Ascending aorta (tissue), 2 donors: Measurements from ENCODE around the gene OSM. TPM values are rescaled to one million over a fixed set of nuclear protein-coding genes. Genes with fewer than 3 reads are reported as not detected.

Experiments
- DNase-seq, 2 donors: peaks; one replicate each; pipeline ENCODE4 v3.0.0-alpha.2; 2019; ENCODE audit warnings: low spot score in 2 of 2
- H3K27ac ChIP-seq, 2 donors: fragments of 200-600 bp; sonication (generic); one replicate each; pipeline ENCODE4 v1.5.1; 2016 to 2017; ENCODE audit warnings: mild to moderate bottlenecking in 1 of 2
- H3K27me3 ChIP-seq: fragments of 200-600 bp; sonication (generic); one replicate; pipeline ENCODE4 v1.5.1; 2017
- H3K36me3 ChIP-seq, 2 donors: fragments of 200-600 bp; sonication (generic); one replicate each; pipeline ENCODE4 v1.5.1; 2016
- H3K4me1 ChIP-seq, 2 donors: fragments of 200-600 bp; sonication (generic); one replicate each; pipeline ENCODE4 v1.5.1; 2016 to 2017; ENCODE audit warnings: mild to moderate bottlenecking in 1 of 2
- H3K4me3 ChIP-seq, 2 donors: fragments of 200-600 bp; sonication (generic); one replicate each; pipeline ENCODE4 v1.5.1; 2016 to 2017; ENCODE audit warnings: mild to moderate bottlenecking in 1 of 2
- H3K9me3 ChIP-seq, 2 donors: fragments of 200-600 bp; sonication (generic); one replicate each; pipeline ENCODE4 v1.5.1; 2016
- intact Hi-C: fragments of 100-400 bp; cut with DNase I; formaldehyde crosslinking; loops from one replicate; pipeline ENCODE4 v1.15.1; 2023
- total RNA-seq: library from RNA; depleted of rRNA; stranded (reverse); fragments of >200 nt; gene quantifications from one replicate; pipeline ENCODE4 v1.1.0, GENCODE V29; 2016
- TF ChIP-seq, protein P1 (sequence below), 3 experiments: fragments of 200-600 bp in 2 of 3; fragments of 450-650 bp in 1 of 3; sonication (generic) in 2 of 3; IDR thresholded peaks; one replicate each; pipeline ENCODE4 v1.5.1; 2016 to 2019; ENCODE audit warnings: antibody characterized with exemption in 3 of 3, mild to moderate bottlenecking in 1 of 3, moderate library complexity in 1 of 3

OSM gene
- total RNA-seq, 1 donor from 2014 or later, result not detected

DNA sequence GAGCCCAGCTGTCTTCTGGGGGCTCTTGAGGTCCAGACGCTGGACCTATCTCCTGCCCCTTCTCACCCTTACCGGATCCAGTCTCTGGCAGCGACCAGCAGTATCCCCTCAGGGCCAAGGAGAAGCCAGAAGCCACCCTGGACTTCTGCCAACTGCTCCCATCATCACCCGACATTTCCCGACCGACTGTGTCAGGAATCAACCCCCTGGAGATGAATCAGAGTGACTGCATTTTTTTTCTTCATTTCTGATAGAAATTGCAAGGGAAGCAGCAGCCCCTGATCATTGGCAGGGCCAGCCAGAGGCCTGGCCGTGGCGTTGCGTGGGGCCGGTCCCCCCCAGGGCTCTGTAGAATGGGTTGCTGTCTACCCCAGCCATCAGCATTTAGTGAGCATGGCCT, 14.9 kb downstream of the OSM start:
- Histone ChIP-seq H3K36me3 (no peaks in the 10 kb centered on the region), H3K27me3 (no peaks in the 10 kb centered on the region), H3K9me3 (no peaks in the 10 kb centered on the region), H3K4me1 (peaks cover 6 to 14% of the 10 kb centered on the region in 2 donors), H3K27ac (no peak overlapping the region), H3K4me3 (no peak overlapping the region)
- no peak for DNase-seq
- TF ChIP-seq, protein P1, sequence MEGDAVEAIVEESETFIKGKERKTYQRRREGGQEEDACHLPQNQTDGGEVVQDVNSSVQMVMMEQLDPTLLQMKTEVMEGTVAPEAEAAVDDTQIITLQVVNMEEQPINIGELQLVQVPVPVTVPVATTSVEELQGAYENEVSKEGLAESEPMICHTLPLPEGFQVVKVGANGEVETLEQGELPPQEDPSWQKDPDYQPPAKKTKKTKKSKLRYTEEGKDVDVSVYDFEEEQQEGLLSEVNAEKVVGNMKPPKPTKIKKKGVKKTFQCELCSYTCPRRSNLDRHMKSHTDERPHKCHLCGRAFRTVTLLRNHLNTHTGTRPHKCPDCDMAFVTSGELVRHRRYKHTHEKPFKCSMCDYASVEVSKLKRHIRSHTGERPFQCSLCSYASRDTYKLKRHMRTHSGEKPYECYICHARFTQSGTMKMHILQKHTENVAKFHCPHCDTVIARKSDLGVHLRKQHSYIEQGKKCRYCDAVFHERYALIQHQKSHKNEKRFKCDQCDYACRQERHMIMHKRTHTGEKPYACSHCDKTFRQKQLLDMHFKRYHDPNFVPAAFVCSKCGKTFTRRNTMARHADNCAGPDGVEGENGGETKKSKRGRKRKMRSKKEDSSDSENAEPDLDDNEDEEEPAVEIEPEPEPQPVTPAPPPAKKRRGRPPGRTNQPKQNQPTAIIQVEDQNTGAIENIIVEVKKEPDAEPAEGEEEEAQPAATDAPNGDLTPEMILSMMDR (IDR thresholded peaks at IDR 0.05), result no peak
- intact Hi-C loops, result no loop called here

DNA sequence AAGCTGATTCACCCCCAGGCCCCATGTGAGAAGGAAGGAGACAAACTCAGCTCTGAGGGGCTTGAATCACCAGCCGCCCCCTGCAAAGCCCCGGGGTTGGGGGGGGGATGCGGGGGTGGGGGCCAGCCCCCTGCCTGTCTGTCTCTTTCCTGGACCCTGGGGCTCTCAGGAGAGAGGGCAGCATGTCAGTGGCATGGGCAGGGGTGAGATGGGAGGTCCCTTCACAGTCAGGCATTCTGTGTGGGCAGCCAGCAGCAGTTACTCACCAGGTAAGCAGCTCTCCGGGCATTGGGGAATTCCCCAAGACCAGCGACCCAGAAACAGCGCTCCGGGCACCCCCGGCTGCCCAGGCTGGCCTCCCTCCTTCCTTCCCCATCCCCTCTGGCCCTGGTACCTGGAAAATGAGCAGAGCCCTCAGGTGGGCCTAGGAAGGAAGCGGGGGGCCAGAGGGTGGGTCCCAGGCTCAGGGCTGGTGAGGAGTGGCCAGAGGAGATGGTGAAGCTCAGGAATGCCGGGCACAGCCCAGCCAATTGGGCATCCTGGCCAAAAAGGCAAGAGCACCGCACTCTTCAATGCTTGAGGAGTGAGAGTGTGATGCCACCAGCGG, 15.9 kb downstream of the OSM start:
- intact Hi-C loops, result no loop called here
- peaks cover under 1 to 13% of the 10 kb centered on the region in 2 donors for H3K4me1 ChIP-seq

DNA sequence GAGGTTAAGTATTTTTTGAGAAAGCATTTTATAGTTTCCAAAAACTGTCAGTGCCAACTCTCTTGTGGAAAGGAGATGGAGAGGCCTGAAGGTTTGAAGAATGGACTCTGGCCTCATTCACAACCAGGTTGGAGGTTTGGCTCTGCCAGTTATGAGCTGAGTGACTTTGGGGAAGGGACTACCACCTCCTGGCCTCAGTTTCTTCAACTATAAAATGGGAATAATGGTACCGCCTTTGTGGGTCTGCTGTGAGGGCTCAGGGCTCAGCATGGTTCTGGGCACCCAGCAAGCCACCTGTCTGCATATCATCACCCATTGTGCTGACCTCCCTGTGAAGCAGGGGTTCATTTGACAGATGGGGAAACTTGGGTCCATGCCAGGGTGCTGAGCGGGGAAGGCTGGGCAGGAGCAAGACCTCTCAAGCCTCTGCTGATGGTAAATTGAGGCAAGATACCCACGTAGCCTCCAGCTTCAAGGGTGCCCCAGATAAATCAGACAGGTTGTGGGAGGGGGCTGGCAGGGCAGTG, 16.5 kb downstream of the OSM start:
- H3K27me3 ChIP-seq, result peaks cover 3% of the 10 kb centered on the region
- no peak for DNase-seq
- TF ChIP-seq, protein P1 (IDR thresholded peaks at IDR 0.05), result no peak
- H3K36me3 ChIP-seq, result no peaks in the 10 kb centered on the region
- H3K4me1 ChIP-seq, result peaks cover 0 to 15% of the 10 kb centered on the region in 2 donors
- no peak overlapping the region for H3K27ac ChIP-seq
- no peaks in the 10 kb centered on the region for H3K9me3 ChIP-seq
- H3K4me3 ChIP-seq, result no peak overlapping the region
- intact Hi-C loops, result no loop called here

More for the DNA sequence above, 15.9 kb downstream of the OSM start:
- H3K4me3 ChIP-seq, result no peak overlapping the region
- TF ChIP-seq, protein P1 (IDR thresholded peaks at IDR 0.05), result no peak
- H3K36me3 ChIP-seq, result no peaks in the 10 kb centered on the region
- no peak overlapping the region for H3K27ac ChIP-seq
- H3K9me3 ChIP-seq, result no peaks in the 10 kb centered on the region
- no peak for DNase-seq
- H3K27me3 ChIP-seq, result peaks cover 2% of the 10 kb centered on the region

DNA sequence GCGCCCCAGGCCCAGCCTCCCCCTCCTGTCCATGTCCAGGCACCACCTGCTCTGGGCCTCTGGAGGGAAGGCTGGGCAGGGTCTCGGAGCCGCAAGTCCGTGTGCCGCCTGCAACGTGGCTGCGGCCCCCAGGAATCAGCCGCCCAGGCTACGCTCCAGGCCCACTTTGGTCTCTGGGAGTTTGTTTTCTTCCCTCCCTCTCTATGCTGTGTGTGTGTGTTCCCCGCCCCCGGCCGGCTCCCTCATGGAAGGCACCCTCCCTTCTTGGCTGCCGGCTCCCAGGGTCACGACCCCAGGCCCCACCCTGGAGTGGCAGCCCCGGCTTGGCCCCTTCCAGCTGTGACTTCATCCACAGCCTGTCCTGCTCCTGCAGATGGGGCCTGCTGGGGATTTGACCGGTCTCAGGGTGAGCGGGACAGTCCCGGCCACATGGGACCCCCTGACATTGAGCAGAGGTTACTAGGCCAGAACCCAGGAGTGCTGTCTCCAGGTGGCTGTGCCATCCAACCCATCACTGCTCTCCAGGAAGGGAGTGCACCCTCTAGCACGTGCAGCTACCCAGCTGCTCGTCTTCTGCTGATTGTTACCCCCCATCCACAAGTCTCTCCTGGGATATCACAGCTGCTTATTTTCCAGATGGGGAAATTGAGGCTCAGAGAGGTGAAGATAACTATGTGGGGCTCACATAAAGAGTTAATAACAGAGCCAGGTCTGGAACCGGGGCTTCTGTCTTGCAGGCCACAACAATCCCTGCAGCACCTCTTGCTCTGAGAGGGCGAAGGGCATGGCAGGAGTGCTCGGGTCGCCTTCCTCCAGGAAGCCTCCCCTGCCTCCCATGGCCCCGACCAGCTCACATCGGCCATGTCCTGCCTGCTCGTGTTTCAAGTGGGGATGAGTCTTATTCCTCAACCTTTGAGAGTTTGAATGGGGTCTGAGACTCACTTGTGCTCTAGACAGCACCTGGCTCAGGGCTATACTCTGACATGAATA, 17.3 kb downstream of the OSM start:
- Histone ChIP-seq H3K9me3 (no peaks in the 10 kb centered on the region), H3K4me1 (peaks cover 0 to 15% of the 10 kb centered on the region in 2 donors), H3K27me3 (peaks cover 3% of the 10 kb centered on the region), H3K36me3 (no peaks in the 10 kb centered on the region), H3K27ac (no peak overlapping the region), H3K4me3 (no peak overlapping the region)
- intact Hi-C loops, result no loop called here
- TF ChIP-seq, protein P1 (IDR thresholded peaks at IDR 0.05), result no peak
- DNase-seq, result no peak

DNA sequence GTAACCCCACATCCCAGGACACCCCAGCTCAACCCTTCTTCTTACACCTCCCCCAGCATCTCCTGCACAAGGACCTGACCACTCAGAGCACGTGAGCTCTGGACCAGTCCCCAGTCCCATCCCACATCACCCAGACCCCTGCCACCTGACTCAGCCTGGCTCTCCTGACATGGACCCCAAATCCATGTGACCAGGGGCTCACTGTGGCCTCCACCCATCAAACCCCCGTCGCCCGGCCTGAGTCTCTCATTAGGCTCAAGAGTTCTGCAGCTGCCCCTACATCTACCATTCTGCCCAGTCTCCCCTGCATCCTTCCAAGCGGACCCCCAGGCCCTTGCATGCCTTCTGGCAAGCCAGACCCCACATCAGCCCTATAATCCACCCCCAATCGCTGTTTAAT, 18.2 kb downstream of the OSM start:
- H3K27ac ChIP-seq, result no peak overlapping the region
- H3K27me3 ChIP-seq, result peaks cover 3% of the 10 kb centered on the region
- H3K4me1 ChIP-seq, result peaks cover 0 to 12% of the 10 kb centered on the region in 2 donors
- no peak for DNase-seq
- no peaks in the 10 kb centered on the region for H3K9me3 ChIP-seq
- TF ChIP-seq, protein P1 (IDR thresholded peaks at IDR 0.05), result no peak
- intact Hi-C loops, result no loop called here
- no peak overlapping the region for H3K4me3 ChIP-seq
- no peaks in the 10 kb centered on the region for H3K36me3 ChIP-seq
